H9 (cell line): Measurements from ENCODE around the gene SPRR2B. TPM values are rescaled to one million over a fixed set of nuclear protein-coding genes. Genes with fewer than 3 reads are reported as not detected.

ENCODE experiments used
- DNase-seq: peaks from one replicate; pipeline ENCODE4 v3.0.0-alpha.2; 2017
- H2AFZ ChIP-seq: one replicate; pipeline ENCODE4 v1.6.1; 2013; ENCODE audit warnings: mild to moderate bottlenecking, low read length, control low read depth, moderate library complexity
- H2AK5ac ChIP-seq: 2 replicates; pipeline ENCODE4 v1.6.1; 2013; ENCODE audit warnings: low read length, control low read depth, mixed read lengths; ENCODE audit not compliant: insufficient read length
- H2BK120ac ChIP-seq: one replicate; pipeline ENCODE4 v1.6.1; 2013; ENCODE audit warnings: low read depth, mild to moderate bottlenecking, low read length, control low read depth, inconsistent platforms; ENCODE audit not compliant: poor library complexity, severe bottlenecking
- H2BK12ac ChIP-seq: 2 replicates; pipeline ENCODE4 v1.6.1; 2013; ENCODE audit warnings: low read length, control low read depth, mixed read lengths, low read depth; ENCODE audit not compliant: insufficient read length
- H2BK15ac ChIP-seq: 2 replicates; pipeline ENCODE4 v1.6.1; 2013; ENCODE audit warnings: low read depth, low read length, control low read depth
- H2BK20ac ChIP-seq: one replicate; pipeline ENCODE4 v1.6.1; 2013; ENCODE audit warnings: low read depth, mild to moderate bottlenecking, low read length, control low read depth, inconsistent platforms; ENCODE audit not compliant: poor library complexity, severe bottlenecking
- H2BK5ac ChIP-seq: 2 replicates; pipeline ENCODE4 v1.6.1; 2013; ENCODE audit warnings: low read length, control low read depth, mixed read lengths; ENCODE audit not compliant: insufficient read length
- H3K14ac ChIP-seq: 2 replicates; pipeline ENCODE4 v1.6.1; 2013; ENCODE audit warnings: low read length, control low read depth; ENCODE audit not compliant: insufficient read depth
- H3K18ac ChIP-seq: 2 replicates; pipeline ENCODE4 v1.6.1; 2013; ENCODE audit warnings: low read depth, mild to moderate bottlenecking, mixed read lengths, low read length, control low read depth; ENCODE audit not compliant: insufficient read length
- H3K23ac ChIP-seq: 2 replicates; pipeline ENCODE4 v1.6.1; 2013; ENCODE audit warnings: low read length, control low read depth, mixed read lengths, low read depth; ENCODE audit not compliant: insufficient read length
- H3K23me2 ChIP-seq: 2 replicates; pipeline ENCODE4 v1.6.1; 2013; ENCODE audit warnings: low read depth, mild to moderate bottlenecking, mixed read lengths, low read length, control low read depth; ENCODE audit not compliant: insufficient read length, poor library complexity, severe bottlenecking
- H3K27ac ChIP-seq: 2 replicates; pipeline ENCODE4 v1.5.1; 2013; ENCODE audit warnings: low read length, control low read depth, mixed read lengths, low read depth; ENCODE audit not compliant: insufficient read length
- H3K27me3 ChIP-seq: 2 replicates; pipeline ENCODE4 v1.6.1; 2013; ENCODE audit warnings: low read length, control low read depth, inconsistent platforms; ENCODE audit not compliant: insufficient read depth
- H3K4ac ChIP-seq: 2 replicates; pipeline ENCODE4 v1.6.1; 2013; ENCODE audit warnings: low read depth, mild to moderate bottlenecking, control low read depth, inconsistent platforms, low read length, moderate library complexity
- H3K4me1 ChIP-seq: 2 replicates; pipeline ENCODE4 v1.6.1; 2013; ENCODE audit warnings: low read length, control low read depth, inconsistent platforms; ENCODE audit not compliant: insufficient read depth
- H3K4me2 ChIP-seq: 2 replicates; pipeline ENCODE4 v1.6.1; 2013; ENCODE audit warnings: low read length, control low read depth, mixed read lengths; ENCODE audit not compliant: insufficient read length, insufficient read depth
- H3K56ac ChIP-seq: 2 replicates; pipeline ENCODE4 v1.6.1; 2013; ENCODE audit warnings: low read depth, mild to moderate bottlenecking, mixed read lengths, low read length, control low read depth; ENCODE audit not compliant: insufficient read length
- H3K79me1 ChIP-seq: 2 replicates; pipeline ENCODE4 v1.6.1; 2013; ENCODE audit warnings: low read depth, mild to moderate bottlenecking, moderate library complexity, low read length, control low read depth, inconsistent platforms; ENCODE audit not compliant: insufficient read depth, poor library complexity, severe bottlenecking
- H3K79me2 ChIP-seq: 2 replicates; pipeline ENCODE4 v1.6.1; 2013; ENCODE audit warnings: low read length, control low read depth, inconsistent platforms; ENCODE audit not compliant: insufficient read depth
- H3K9ac ChIP-seq: 2 replicates; pipeline ENCODE4 v1.6.1; 2013; ENCODE audit warnings: low read length, control low read depth, mixed read lengths; ENCODE audit not compliant: insufficient read length; ENCODE audit errors: extremely low read depth
- H3K9me3 ChIP-seq: one replicate; pipeline ENCODE4 v1.6.1; 2013; ENCODE audit warnings: low read depth, low read length, inconsistent platforms; ENCODE audit not compliant: control insufficient read depth
- H3T11ph ChIP-seq: one replicate; pipeline ENCODE4 v1.6.1; 2013; ENCODE audit warnings: mild to moderate bottlenecking, low read length, control low read depth, inconsistent platforms
- H4K20me1 ChIP-seq: one replicate; pipeline ENCODE4 v1.6.1; 2013; ENCODE audit not compliant: control insufficient read depth, insufficient read length, insufficient read depth
- H4K5ac ChIP-seq: 2 replicates; pipeline ENCODE4 v1.6.1; 2013; ENCODE audit warnings: low read depth, mild to moderate bottlenecking, mixed read lengths, low read length, control low read depth; ENCODE audit not compliant: insufficient read length
- H4K8ac ChIP-seq: replicated peaks from 2 replicates; pipeline ENCODE4 v1.6.1; 2013; ENCODE audit warnings: low read length, control low read depth, mixed read lengths, low read depth; ENCODE audit not compliant: insufficient read length
- H4K91ac ChIP-seq: 2 replicates; pipeline ENCODE4 v1.6.1; 2013; ENCODE audit warnings: low read depth, mild to moderate bottlenecking, moderate library complexity, mixed read lengths, low read length, control low read depth; ENCODE audit not compliant: insufficient read length
- H3K27ac Mint-ChIP-seq, 3 experiments: 2 replicates in 2 of 3; 3 replicates in 1 of 3; pipeline ENCODE4 v1.8.0; 2020 to 2021; ENCODE audit warnings: mixed read lengths in 3 of 3, mild to moderate bottlenecking in 1 of 3, moderate library complexity in 1 of 3
- H3K27me3 Mint-ChIP-seq: 2 replicates; pipeline ENCODE4 v1.8.0; 2021; ENCODE audit warnings: low read depth, mild to moderate bottlenecking, moderate library complexity, mixed read lengths
- H3K36me3 Mint-ChIP-seq, 3 experiments: 2 replicates in 2 of 3; 3 replicates in 1 of 3; pipeline ENCODE4 v1.8.0; 2020 to 2021; ENCODE audit warnings: low read depth in 3 of 3, mixed read lengths in 3 of 3; ENCODE audit not compliant: insufficient read depth in 1 of 3
- H3K4me1 Mint-ChIP-seq, 2 experiments: 2 replicates each; pipeline ENCODE4 v1.8.0; 2020; ENCODE audit warnings: mixed read lengths in 2 of 2
- H3K4me3 Mint-ChIP-seq, 2 experiments: 2 replicates in 1 of 2; 3 replicates in 1 of 2; pipeline ENCODE4 v1.8.0; 2020 to 2021; ENCODE audit warnings: mild to moderate bottlenecking in 2 of 2, mixed read lengths in 2 of 2, moderate library complexity in 1 of 2
- H3K9me3 Mint-ChIP-seq, 2 experiments: 2 replicates in 1 of 2; 3 replicates in 1 of 2; pipeline ENCODE4 v1.8.0; 2020; ENCODE audit warnings: mild to moderate bottlenecking in 2 of 2, mixed read lengths in 2 of 2, moderate library complexity in 1 of 2
- CTCF ChIP-seq: fragments of 200-600 bp; sonication (generic); conservative IDR thresholded peaks from 3 replicates; pipeline ENCODE4 v1.8.0; 2021; ENCODE audit warnings: antibody characterized with exemption, mild to moderate bottlenecking
- WGBS: extraction: QIAGEN DNeasy Blood & Tissue Kit; methylation state at CpG from one replicate; pipeline ENCODE4 v1.1.7; 2013; ENCODE audit warnings: missing lambda C conversion rate, low lambda C conversion rate, mixed read lengths; ENCODE audit not compliant: insufficient read length; ENCODE audit errors: extremely low coverage; 5-methylcytosine and 5-hydroxymethylcytosine counted together
- total RNA-seq: library from RNA; stranded (reverse); gene quantifications from 2 replicates; pipeline ENCODE4 v1.2.1, GENCODE V29; 2021

SPRR2B gene
- total RNA-seq, 1 experiment from 2014 or later = not detected

DNA sequence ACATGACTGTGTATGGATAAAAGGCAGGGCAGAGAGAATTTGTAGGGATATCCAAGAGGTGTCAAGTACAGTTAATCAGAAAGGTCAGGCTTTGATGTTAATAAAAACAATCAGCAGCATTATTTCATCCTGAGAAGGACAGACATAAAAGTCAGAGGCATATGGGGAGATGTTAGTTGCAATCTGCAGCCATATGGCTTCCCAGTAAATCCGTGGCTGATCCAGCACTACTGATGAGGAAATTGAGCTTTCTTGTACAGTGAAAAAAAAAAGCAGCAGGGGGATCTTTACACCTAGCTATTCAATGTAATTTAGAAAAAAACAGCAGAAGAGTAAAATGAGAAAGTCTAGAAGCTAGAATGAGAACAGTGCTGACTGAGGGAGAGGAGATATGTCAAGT is 42.6 kb downstream of the SPRR2B start:
- Histone ChIP-seq H3K27me3 (no peaks in the 10 kb centered on the region), H3K18ac (no peak overlapping the region), H3K79me1 (no peaks in the 10 kb centered on the region), H2BK5ac (no peak overlapping the region), H3K56ac (no peak overlapping the region), H3K4me1 (peaks cover 3% of the 10 kb centered on the region; the same call in 1 of the 2 replicates), H3K9me3 (no peaks in the 10 kb centered on the region), H3T11ph (no peak overlapping the region), H4K20me1 (no peaks in the 10 kb centered on the region), H3K9ac (no peak overlapping the region), H3K4ac (no peak overlapping the region), H3K14ac (no peak overlapping the region), H2AFZ (no peak overlapping the region), H2BK12ac (no peak overlapping the region), H3K23me2 (no peaks in the 10 kb centered on the region), H2BK15ac (no peak overlapping the region), H3K27ac (no peak overlapping the region), H4K5ac (no peak overlapping the region), H2BK20ac (no peak overlapping the region), H4K8ac (no peak overlapping the region), H2AK5ac (no peak overlapping the region), H3K23ac (no peak overlapping the region), H4K91ac (no peak overlapping the region), H3K4me2 (no peak overlapping the region), H3K79me2 (no peaks in the 10 kb centered on the region), H2BK120ac (no peak overlapping the region)
- H3K36me3 Mint-ChIP-seq = no peaks in the 10 kb centered on the region; a peak in 1 of 7 replicates
- H3K27me3 Mint-ChIP-seq = no peaks in the 10 kb centered on the region
- no CpG with 5 or more reads among the region's 1 CpG for WGBS
- no peak overlapping the region for H3K27ac Mint-ChIP-seq
- no peaks in the 10 kb centered on the region; a peak in 2 of 5 replicates for H3K9me3 Mint-ChIP-seq
- H3K4me3 Mint-ChIP-seq = no peak overlapping the region
- H3K4me1 Mint-ChIP-seq = peaks cover 3 to 17% of the 10 kb centered on the region in 2 experiments; a peak in 3 of 4 replicates
- no peak for DNase-seq
- TF ChIP-seq CTCF = no peak
